ENCODE data around the gene SPCS2. TPM values are rescaled to one million over a fixed set of nuclear protein-coding genes. Genes with fewer than 3 reads are reported as not detected.

Gene SPCS2
- total RNA-seq, 1 experiment from 2014 or later, result 116 TPM

GRCh38 chr11:74957937-74958629, 9.0 kb downstream of the SPCS2 start:
- Mint-ChIP-seq H3K4me3 (no peak overlapping the region), H3K4me1 (peaks cover 6% of the 10 kb centered on the region; the same call in 1 of the 2 replicates), H3K27ac (no peak overlapping the region), H3K9me3 (no peaks in the 10 kb centered on the region), H3K27me3 (ENCODE audit: low read depth) (no peaks in the 10 kb centered on the region), H3K36me3 (peaks cover 6% of the 10 kb centered on the region; the same call in 1 of the 2 replicates)
- ChIA-PET CTCF (no interaction called here), POLR2A (no interaction called here)
- DNase-seq (ENCODE audit: low spot score) (no peak), ATAC-seq (no peak)
- TF ChIP-seq FOXP4 (CRISPR knock-in tag; IDR thresholded peaks at IDR 0.05) (no peak), E2F4 (CRISPR knock-in tag; IDR thresholded peaks at IDR 0.05; ENCODE audit: borderline replicate concordance, low read depth) (no peak), ARID4B (CRISPR knock-in tag; IDR thresholded peaks at IDR 0.05; ENCODE audit: borderline replicate concordance) (no peak), MLX (CRISPR knock-in tag; IDR thresholded peaks at IDR 0.05) (no peak), ELF4 (CRISPR knock-in tag; IDR thresholded peaks at IDR 0.05; ENCODE audit: low read depth) (no peak), NFE2L1 (CRISPR knock-in tag; IDR thresholded peaks at IDR 0.05) (no peak), CTCF (IDR thresholded peaks at IDR 0.05) (no peak), ZNF423 (CRISPR knock-in tag; IDR thresholded peaks at IDR 0.05) (no peak), PREB (CRISPR knock-in tag; IDR thresholded peaks at IDR 0.05; ENCODE audit: borderline replicate concordance) (no peak), ZNF219 (CRISPR knock-in tag; IDR thresholded peaks at IDR 0.05; ENCODE audit: borderline replicate concordance) (no peak), ZSCAN18 (CRISPR knock-in tag; IDR thresholded peaks at IDR 0.05) (no peak), JUN (CRISPR knock-in tag; IDR thresholded peaks at IDR 0.05) (no peak), USF1 (CRISPR knock-in tag; IDR thresholded peaks at IDR 0.05) (no peak), E2F1 (CRISPR knock-in tag; IDR thresholded peaks at IDR 0.05) (no peak), ZNF138 (CRISPR knock-in tag; conservative IDR thresholded peaks at IDR 0.05) (no peak), ZNF425 (CRISPR knock-in tag; conservative IDR thresholded peaks at IDR 0.05) (no peak)
